ENCODE results near the gene HCCS.

The HCCS gene

DNA sequence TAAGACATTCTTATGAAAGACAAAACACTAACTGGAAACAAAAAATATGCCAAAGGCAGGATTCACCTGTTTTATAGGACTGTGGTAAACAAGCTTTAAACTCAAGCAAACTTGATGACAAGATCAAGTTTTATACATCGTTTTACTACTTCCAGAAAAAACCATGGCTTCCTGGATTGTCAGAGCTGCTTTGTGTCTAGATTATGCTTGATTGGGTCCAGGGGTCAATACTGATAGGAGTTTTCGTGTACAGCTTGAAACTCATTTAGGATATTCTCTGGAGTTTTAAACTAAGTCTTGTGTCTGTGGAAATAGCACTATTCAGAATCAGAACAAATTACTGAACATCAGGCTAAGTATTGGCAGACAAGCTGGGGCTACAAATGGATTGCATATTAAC, 13.0 kb downstream of the HCCS start:
- no peak for DNase-seq (ENCODE audit: low read depth)

DNA sequence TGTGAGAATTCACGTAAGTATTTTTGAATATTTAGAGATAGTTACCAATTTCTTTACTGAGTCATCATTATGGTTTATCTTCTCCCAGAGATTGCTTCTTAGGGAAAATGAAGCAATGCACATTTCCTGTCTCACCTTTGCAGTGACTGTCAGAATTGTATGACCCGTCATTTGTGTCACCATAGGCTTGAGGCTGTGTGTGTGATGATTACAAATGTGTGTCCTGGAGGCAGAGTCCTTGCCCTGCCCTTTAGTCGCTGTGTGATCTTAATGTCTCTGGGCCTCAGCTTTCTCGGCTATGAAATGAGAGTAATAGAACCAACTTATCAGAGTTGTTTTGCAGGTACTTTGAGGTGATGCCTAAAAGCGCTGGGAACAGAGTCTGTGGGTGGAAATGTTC, 13.9 kb downstream of the HCCS start:
- no peak for DNase-seq (ENCODE audit: low read depth)

DNA sequence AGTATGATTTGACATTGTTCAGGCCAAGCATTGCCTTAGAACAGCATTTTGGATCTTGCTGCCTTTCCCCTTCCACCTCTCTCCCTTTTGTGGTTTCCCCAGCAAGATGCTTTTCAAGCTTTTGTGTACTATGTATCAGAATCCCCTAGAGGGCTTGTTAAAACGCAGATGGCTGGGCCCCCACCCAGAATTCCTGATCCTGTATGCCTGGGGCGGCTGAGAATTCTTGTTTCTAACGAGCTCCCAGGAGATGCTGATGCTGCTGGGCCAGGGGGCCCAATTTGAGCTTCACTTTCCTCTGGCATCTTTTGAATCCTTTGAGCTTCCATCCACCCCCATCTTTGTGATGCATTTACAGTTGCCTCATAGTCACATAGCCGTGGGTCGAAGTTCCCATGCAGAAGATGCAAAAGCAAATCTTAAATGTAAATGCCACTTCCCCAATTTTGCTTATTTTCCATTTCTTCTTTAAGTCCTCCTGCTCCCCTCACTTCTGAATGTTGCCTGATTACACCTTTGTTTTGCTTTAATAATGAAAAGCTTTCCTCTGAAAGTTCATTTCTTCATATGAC, 18.5 kb downstream of the HCCS start:
- DNase-seq (ENCODE audit: low read depth): no peak

GRCh38 chrX:11130136-11130535, 19.0 kb downstream of the HCCS start:
- DNase-seq (ENCODE audit: low read depth): no peak

DNA sequence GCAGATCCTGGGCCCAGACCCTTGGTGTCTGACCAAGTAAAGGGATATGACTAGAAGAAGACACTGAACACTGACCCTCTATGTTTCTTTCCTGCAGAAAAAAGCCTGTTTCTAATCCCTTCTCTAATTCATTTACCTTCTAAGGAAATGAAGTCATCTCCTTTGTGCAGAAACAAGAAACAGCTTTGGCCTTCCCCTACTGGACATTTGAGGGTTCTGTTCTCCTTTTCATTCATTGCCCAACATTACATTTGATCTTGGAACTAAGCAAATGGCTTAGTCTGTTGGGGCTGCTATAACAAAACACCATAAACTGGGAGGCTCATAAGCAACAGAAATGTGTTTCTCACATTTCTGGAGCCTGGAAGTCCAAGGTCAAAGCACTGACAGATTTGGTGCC, 20.0 kb downstream of the HCCS start:
- no peak for DNase-seq (ENCODE audit: low read depth)

DNA sequence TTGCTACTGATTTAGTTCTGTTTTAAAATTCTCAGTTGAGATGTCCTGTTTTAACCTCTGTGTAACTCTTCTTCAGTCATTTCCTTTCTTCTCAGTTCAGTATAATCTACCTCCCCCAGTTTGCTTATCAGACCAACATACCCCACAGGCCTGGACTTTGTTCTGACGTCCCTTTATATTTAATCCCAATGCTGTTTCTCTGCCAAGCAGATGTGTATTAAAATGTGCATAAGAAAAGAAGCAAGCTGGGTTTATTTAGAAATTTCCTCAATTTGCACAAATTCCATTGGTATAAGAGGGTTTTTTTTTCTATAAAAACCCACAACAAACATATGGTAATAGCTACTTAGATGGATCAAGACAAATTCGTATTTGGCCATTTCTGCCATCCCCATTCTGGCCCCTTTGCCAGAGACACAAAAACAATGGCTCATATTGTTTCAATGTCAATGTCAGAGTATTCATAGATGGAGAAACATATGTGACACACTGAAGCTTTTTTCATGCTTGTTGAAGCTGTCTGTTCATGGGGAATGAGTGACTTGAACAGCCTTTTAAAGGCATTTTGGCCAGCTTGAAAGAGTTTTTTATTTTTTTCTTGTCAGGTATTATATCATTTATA, 24.5 kb downstream of the HCCS start:
- no peak for DNase-seq (ENCODE audit: low read depth)

GRCh38 chrX:11137543-11138139, 26.5 kb downstream of the HCCS start:
- no peak for DNase-seq (ENCODE audit: low read depth)

- no peak for DNase-seq (ENCODE audit: low read depth)
These were observed 27.6 kb downstream of the HCCS start for GRCh38 chrX:11138498-11139390.

- no peak for DNase-seq (ENCODE audit: low read depth)
These were observed 33.0 kb downstream of the HCCS start for GRCh38 chrX:11143931-11144678.

GRCh38 chrX:11146411-11146810, 35.3 kb downstream of the HCCS start:
- no peak for DNase-seq (ENCODE audit: low read depth)

DNA sequence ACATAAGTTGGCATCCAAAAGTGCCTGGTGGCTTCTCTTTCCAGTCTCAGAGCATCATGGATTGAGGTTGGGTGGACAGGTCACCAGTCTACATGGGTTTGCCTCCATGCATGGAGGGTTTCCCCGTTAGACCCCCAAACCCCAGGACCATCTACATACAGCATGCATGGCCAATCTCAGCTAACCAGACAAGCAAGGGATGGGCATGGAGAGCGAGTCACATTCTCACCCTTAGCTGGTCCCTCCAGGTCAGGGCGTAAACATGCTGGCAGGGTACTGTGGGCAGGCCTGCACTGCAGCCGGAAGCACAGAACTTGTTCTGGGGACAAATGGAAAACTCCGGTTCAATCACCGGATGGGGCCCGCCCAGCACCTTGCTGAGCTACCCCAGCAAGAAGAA, 37.3 kb downstream of the HCCS start:
- no peak for DNase-seq (ENCODE audit: low read depth)

DNA sequence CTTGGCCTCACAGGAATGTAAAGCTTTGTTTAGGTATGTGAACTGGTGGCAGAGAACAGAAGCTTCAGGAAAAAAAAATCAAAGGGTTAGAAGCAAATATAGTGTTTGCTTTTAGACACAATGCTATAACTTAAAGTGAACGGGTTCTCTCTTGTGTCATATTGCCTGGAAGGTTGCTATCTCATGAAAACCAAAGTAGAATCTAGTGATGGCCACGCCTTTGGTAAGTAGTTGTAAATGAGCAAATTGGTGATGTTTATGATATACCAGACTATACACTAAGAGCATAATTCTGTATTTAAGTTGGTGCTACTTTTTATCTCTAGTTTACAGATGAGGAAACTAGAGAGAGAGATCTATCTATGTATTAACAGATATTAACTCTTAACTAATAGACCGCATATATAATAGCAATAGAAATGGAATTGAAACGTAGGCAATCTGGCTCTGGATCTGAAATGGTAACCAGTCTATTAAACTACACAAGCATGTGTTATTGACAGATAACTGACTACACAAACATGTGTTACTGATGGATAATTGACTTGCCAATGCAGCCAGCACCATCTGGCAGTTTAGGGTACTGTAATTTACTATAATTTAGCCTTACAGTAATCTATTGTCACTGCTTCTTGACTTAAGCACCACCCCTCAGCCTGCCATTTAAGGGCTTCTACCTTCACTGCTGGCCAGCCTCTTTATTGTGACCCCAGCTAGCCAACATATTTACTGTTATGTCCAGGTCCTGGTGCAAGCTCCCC, 40.8 kb downstream of the HCCS start:
- no peak for DNase-seq (ENCODE audit: low read depth)

DNA sequence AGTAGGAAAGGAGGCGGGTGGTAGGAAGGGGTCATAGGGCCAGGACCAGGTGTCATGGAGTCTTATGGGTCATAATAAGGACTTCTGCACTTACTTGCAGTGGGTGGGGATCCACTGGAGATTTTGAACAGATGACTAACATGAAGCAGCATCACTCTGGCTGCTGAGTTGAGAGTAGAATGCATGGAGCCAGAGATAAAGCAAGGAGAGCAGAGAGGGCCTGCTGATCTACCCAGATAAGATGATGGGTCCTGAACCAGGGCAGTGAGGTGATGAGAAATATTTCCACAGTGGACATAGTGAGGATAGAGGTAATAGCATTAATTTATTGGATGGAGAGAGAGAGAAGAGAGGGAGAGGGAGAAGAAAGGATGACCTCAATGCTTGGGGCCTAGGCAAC, 48.0 kb downstream of the HCCS start:
- no peak for DNase-seq (ENCODE audit: low read depth)

- DNase-seq (ENCODE audit: low read depth): no peak
These were observed 53.3 kb downstream of the HCCS start for GRCh38 chrX:11164433-11164832.

DNA sequence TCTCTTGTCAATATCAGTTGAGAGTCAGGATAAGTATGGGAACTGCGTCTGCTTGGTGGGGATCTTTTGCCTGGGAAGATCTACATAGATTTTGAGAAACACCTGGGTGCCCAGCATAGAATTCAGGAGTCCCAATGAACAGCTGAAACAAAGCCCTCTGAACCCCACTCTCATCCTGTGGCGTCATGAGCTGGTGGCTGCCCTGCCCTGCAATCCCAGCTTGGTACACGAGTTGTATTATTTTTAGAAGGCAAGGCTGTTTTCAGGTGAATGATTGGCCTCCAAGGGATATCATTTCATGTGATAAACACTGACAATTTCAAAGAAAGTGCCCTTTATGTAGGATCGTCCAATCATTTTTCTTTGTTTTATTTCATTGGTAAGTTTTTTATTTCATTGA, 60.8 kb downstream of the HCCS start:
- DNase-seq (ENCODE audit: low read depth): no peak

GRCh38 chrX:11172415-11172814, 61.3 kb downstream of the HCCS start:
- no peak for DNase-seq (ENCODE audit: low read depth)
